ENCODE results near the gene SEMA3F.

The SEMA3F gene

DNA sequence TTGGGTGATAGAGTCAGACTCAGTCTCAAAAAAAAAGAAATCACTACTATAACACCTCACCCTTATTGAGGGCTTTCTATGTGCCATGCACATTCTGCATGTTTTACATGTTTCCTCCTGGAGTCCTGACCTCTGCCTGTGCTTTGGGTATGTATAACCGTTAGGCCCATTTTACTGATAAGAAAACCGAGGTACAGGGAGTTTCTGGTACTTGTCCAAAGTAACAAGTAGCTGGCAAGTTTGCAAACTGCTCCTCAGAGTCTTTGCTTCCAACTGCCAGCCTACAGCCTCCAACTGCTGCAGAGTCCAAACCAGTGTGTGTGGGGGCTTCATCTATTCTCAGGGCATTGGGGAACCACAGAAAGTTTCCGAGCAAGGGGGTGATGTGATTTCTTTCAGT, 77.2 kb downstream of the SEMA3F start:
- DNase-seq (ENCODE audit: low read depth in 2 of 2): no peak

DNA sequence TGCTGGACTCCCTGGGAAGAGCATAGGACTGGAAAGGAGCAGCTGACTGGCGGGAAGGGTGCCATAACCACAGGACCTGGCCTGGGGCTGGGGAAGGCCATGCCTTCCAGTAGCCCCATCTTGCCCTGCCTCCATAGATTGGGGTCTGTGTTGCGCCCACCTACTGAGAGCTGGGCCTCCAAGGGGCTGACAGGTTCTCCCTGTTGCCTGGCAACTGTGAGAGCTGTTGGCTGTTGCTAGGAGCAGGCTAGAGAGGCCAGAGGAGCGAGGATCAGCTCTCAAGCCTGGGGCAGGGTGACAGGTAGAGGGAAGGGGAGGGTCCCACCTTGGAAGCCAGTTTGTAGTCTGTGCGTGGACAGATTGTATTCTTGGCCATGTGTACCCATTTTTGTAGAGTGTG, 78.1 kb downstream of the SEMA3F start:
- no peak for DNase-seq (ENCODE audit: low read depth in 2 of 2)

DNA sequence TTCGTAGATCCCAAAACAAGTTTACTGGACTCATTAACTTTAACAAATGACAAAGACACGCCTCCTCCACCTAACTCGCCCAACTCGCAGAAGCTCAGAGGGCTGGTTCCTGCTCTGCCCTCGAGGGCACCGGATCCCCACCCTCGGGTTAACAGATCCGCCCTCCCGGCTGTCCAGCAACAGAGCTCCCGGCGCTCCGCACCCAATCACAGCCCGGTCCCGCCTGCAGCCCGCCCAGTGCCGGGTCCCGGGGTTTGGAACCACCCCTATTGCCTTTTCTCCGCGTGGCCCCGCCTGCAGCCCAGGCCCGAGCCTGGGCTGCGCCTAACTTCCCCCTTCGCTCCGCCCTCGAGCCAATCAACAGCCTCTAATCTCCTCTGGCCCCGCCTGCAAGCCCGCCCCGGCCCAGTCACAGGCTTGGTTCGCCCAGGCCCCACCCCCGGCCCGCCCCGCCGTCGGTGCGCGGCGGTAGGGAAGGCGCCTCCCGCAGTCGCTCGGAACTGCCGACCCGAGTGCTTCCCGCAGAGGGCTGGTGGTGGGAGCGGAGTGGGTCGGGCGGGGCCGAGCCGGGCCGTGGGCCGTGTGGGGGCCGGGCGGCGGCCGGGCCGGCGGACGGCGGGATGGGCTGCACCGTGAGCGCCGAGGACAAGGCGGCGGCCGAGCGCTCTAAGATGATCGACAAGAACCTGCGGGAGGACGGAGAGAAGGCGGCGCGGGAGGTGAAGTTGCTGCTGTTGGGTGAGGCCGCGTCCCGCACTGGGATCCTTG, 80.8 kb downstream of the SEMA3F start, which contains the start of gene GNAI2:
GNAI2 (plus strand) TSS at position 489 of the 768 bp plus-strand sequence; CDS start at position 621, 132 bp downstream.
- peak; percentile 94 to 98 for DNase-seq (ENCODE audit: low read depth in 2 of 2)

DNA sequence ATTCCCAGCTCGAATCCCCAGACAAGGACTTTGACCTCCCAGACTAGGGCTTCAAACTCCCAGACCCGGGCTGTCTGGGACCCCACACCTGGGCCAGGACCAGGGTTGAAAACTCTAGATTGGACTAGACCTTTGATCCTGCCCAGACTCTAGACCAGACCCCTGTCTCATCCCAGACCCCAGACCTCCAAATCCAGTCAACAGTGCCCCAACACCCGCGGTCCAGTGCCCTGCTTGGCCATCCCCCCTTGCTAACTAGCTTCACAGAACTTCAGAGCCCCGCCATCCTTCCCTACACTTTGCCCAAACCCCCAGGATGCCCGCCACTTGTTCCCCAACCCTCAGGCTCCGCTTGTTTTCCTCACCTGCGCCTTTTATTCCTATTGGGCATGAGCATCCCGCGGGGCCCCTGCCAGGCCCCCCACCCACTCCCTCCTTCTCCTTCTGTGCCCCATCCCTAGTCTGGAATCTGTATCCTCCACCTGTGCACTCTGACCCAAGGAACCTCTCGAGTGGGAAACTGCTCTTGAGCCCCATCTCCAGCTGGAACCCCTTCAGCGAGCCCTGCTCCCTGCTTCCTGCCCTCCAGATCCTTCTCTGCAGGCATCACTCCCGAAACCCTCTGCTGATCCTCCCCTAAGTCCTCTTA, 81.5 kb downstream of the SEMA3F start:
- no peak for DNase-seq (ENCODE audit: low read depth in 2 of 2)

DNA sequence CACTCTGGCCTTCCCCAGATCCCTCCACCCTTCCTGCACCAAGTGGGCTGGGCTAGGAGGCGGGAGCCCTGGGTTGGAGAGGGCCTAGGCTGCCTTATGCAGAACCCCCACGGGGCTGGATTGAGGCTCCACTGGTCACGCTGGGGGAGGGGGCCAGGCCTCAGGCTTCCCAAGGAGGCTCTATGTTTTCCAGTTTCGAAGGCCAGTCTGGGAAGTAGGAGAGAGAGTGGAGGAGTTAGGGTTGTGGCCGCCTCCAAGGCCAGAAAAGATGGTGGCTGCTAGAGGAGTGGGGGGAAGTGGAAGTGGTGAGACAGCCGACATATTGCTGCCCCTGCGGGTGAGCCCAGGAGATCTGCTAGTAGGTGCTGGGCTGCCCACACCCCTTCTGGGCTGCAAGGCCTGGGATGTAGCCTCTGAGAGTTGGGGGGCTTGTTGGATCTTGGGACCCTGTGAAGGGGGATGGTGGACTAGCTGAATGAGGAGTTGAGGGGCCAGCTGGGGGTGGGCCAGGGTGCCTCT, 82.1 kb downstream of the SEMA3F start:
- DNase-seq (ENCODE audit: low read depth in 2 of 2): no peak

DNA sequence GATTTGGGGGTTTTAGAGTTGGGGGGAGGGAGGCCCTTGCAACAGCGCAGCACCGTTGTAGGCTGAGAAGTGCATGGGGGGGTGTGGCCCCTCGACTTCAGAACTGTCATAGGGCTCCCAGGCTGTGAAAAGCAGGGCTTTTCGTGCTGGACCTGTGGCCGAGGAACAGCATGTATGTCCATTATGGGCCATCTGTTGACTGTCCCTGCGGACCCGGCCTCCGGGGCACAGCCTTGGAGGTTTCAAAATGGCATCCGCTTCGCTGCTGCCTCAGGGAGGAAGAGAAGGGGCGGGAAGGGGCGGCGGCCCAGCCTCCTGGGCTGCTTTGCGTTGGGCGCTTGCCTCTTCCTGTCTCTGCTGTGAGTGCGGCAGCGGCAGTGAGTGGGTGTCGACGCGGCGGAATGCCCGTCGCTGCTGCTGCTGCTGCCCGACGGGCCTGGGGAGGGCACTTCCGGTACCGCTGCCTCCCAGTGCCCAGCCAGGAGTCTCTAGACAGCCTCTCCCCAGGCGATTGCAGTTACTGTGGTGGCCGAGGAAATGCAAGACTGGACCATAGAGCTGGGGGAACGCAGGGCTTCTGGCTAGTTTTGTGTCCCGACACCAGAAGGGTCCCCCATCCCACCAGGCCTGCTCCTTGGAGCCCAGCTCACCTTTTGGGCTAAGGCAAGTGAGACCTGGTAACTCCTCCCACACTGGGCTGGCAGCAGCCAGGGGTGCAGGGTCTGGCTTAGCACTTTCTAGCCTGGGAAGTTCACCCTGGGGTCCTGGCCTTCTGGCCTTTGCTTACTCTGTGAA, 82.8 kb downstream of the SEMA3F start:
- DNase-seq (ENCODE audit: low read depth in 2 of 2): peak; percentile 65 to 72

DNA sequence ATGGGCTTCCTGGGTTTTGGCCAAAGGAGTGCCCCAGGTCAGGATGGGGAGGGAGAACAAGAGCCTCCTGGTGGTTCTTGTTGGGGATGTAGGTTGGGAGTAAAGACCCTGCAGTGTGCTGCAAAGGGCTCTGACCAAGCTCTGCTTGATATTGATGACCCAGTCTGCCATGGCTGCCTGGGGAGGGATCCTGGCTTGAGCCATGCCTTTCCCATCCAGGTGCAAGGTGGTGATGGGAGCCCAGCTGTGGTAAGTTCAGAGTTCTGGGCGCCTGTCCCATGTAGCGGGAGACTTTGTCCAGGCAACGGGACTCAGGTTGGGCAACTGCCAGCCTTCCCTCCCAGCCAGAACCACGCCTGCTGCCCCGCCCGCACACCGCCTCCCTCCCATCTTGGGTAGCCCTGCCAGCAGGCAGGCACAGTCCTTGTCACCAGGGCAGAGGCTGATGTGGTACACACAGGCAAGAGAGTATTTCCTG, 83.5 kb downstream of the SEMA3F start:
- no peak for DNase-seq (ENCODE audit: low read depth in 2 of 2)
